NK-92 (cell line): Measurements from ENCODE around the gene SP2.
A peak's percentile ranks its signal among the peaks of the same experiment; 100 is the strongest.
"Not testable (repeated sequence)": the region's sequence is repeated elsewhere in the genome, so short reads cannot be mapped to it uniquely, and the experiment has no call there.

Experiments used
- DNase-seq: peaks from one replicate; lab custom pipeline; 2025; ENCODE audit not compliant: unreplicated experiment; lab: John Stamatoyannopoulos, UW

SP2 gene

GRCh38 chr17:47918006-47918405, 22.0 kb downstream of the SP2 start:
- DNase-seq = no peak

DNA sequence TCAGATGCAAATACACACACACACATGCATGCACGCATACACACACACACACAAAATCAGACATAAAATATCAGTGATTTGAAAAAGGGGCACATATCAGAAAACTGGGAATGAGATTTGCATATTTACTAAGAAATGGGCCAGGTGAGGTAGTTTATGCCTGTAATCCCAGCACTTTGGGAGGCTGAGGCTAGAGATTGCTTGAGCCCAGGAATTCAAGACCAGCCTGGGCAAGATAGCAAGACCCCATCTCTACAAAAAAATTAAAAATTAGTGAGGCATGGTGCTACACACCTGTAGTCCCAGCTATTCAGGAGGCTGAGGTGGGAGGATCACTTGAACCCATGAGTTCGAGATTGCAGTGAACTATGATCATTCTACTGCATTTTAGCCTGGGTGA, 23.0 kb downstream of the SP2 start:
- no peak for DNase-seq

DNA sequence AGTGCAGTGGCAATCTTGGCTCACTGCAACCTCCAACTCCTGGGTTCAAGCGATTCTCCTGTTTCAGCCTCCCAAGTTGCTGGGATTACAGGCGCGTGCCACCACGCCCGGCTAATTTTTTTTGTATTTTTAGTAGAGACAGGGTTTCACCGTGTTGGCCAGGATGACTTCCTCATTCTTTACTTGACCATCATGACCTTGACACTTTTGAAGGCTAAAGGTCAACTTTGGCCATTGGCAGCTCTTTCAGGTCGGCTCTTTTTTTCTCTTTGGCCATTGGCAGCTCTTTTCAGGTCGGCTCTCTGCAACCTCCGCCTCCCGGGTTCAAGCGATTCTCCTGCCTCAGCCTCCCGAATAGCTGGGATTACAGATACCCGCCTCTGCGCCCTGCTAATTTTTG, 23.9 kb downstream of the SP2 start:
- not testable (repeated sequence) for DNase-seq

- no peak for DNase-seq
Observed at GRCh38 chr17:47924785-47925677, 29.0 kb downstream of the SP2 start.

GRCh38 chr17:47925678-47925988, 29.6 kb downstream of the SP2 start:
- no peak for DNase-seq

- no peak for DNase-seq
Observed at GRCh38 chr17:47927821-47928400, 31.9 kb downstream of the SP2 start.

DNA sequence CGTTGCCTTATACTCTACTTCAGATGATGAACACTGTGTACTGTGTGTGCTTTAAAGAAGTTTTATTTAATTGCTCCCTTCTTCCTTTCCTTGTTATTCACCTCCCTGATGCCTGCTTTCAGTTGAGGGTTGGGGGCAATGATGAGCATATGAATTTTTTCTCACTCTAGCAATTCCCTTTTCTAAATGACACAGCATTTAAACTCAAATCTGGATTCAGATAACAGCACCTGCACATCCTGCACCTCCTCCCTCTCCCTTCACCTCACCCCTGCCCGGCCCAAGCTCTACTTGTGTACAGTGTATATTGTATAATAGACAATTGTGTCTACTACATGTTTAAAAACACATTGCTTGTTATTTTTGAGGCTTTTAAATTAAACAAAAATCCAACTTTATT, 32.4 kb downstream of the SP2 start:
- no peak for DNase-seq

- DNase-seq = no peak
Observed at GRCh38 chr17:47929218-47930000, 33.4 kb downstream of the SP2 start.

DNA sequence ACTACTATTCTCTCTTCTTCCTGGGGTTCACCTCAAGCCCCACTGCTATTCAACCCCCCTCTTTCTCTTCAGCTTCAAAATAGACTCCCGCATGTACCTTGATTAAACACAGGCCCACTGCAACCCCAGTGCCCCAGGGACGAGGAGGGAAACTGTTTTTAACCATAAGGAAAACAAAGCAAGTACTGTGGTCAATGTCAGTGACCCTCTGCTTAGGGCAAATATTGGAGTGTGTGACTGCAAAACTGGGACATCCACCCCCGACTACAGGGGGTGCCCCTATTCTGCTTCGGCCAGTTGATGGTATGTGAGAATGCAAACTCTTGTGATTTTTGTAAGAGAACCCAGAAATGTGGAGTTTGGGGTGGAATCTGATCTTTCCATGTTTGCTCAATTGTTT, 35.8 kb downstream of the SP2 start:
- no peak for DNase-seq

- no peak for DNase-seq
Observed at GRCh38 chr17:47934856-47935255, 38.8 kb downstream of the SP2 start.

- DNase-seq = not testable (repeated sequence)
Observed at GRCh38 chr17:47935468-47935867, 39.4 kb downstream of the SP2 start.

DNA sequence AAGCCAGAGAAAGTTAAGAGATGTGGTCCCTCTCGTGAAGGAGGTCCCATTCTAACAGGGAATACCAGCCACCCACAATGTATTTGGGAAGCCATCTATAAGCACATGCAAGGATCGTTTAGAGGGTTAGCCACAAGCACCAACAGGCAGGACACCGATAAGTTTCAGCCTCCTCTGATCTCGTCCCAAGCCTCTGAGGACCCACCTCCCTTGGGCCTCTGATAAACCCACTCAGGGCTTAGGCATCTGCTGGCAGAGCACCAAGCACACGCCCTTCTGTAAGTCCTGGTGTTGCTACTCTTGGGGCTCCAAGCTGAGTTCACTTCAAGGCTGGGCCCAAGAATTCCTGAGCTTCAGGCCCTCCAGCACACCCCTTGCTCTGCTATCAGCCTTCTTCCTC, 39.9 kb downstream of the SP2 start:
- no peak for DNase-seq

DNA sequence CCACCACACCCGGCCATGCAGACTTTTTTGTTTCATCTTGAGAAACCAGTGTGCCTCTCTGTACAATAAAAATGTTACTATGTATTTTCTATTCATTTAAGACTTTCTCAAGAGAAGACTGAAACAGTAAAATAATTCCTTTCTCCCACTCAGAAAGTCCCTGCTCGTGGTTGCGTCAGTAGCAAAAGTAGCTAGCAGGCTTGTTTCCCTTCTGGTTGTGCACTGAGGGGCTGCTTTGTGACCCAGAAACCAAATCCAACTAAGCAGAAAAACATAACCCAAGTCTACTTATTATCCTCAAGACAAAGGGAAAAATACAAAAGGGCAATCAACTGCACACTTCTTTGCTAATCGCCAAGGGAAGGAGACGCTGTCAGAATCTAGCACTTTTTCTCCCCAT, 41.9 kb downstream of the SP2 start:
- no peak for DNase-seq

DNA sequence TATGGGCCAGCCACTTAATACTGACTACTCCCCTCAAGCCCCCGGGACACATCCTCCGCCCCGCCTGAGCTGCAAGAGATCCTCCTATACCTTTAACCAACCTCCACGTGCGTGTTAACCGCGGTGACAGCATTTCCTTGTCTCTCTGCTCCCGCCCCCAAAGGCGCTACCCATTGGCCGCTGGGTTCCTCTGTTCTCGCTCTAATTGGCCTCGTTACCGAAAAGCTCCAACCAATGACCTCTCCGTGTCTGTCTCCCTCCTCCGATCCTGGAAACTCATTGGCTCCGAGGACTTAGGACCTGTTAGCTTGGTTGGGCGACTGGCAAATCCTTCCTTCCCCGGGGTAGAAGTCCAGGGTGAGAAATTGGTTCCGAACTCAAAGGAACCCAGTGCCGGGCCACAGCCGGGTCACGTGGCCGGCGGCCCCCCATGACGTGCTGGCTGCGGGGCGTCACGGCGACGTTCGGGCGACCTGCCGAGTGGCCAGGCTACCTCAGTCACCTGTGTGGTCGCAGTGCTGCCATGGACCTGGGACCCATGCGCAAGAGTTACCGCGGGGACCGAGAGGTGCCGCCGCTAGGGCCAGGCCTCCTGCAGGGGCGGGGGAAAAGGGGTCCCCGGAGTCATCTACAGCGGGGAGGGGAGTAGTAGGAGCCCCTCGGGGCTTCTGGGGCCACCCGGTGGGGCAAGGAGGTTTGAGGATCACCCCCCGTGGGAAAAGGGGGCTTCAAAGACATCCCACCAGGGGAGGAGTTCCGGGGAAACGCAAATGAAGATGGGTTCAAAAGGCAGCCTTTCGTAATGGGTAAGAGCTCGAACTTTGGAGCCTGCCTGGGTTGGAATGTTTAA, 45.4 kb downstream of the SP2 start, which contains the start of gene PNPO:
TSS of gene PNPO (plus strand) at position 326 of the 850 bp plus-strand sequence. CDS start at position 431, 105 bp downstream.
- DNase-seq = peak; percentile 86

DNA sequence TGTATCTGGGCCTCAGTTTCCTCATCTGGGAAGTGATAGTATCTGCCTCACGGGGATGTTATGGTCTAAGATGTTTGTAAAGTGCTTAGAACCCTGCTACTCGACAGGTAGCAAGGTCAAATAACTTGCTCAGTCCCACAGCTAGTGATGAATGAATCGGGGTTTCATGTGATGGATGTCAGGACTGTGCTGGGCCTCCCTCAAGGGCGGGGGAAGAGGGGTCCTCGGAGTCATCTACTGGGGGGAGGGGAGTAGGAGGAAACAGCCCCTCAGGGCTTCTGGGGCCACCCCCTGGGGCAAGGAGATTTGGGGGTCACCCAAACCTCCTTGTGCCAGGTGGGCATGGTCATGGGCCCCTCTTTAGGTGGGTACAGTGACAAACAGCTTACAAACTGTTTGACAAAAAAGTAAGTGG, 46.1 kb downstream of the SP2 start:
- no peak for DNase-seq

- DNase-seq = no peak
Observed at GRCh38 chr17:47942568-47942967, 46.5 kb downstream of the SP2 start.

DNA sequence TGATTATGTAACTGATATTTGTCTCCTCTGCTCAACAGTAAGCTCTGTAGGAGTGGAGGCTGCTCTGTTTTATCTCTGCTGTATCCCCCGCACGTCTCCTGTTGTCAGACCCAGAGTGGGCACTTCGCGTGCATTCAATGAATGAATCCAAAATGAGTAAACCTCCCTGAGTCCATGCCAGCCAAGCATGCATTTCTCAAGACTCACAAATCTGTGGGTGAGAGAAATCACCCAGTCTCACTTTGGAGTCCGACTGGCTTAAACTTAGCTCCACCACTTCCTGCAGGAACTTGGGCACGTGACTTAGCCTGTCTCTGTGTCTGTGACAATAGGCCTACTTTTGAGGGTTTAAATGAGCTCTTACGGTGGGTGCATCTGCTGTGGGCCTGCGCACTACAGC, 49.0 kb downstream of the SP2 start:
- DNase-seq = no peak

DNA sequence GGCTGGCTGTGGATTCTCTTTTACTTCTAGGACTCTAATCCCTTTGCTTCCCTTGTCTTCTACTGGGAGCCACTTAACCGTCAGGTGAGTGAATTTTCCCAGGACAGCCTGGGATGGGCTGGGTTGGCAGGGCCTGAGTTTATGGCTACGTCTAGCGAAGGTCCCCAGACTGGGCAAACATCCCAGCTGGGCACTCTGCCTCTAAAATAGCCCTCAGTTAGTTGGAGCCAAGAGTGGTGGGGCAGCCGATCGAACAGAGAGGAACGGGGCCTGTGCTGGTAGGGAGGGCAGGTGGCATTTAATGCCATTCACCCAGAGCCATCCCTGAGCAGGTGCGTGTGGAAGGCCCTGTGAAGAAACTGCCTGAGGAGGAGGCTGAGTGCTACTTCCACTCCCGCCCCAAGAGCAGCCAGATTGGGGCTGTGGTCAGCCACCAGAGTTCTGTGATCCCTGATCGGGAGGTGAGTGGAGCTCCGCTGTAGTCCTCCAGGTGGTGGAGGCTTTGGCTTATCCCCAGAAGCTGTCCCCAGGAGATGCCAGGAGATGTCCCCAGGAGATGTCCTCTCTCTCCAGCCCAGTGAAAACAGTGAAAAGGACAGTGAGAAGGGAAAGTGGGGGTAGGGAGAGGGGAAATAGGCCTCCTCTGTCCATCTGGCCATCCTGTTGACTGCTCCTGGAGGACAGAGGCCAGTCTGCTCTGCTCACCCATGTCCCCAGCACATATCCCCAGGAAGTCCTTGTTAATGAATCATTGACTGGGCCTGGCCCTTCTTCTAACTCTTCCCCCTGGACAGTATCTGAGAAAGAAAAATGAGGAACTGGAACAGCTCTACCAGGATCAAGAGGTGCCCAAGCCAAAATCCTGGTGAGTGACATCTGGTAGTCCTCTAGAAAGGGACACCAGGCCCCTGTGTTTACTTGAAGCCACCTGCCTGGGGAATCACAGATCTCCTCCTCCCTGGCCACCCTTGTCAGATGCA, 49.8 kb downstream of the SP2 start:
- DNase-seq = no peak

DNA sequence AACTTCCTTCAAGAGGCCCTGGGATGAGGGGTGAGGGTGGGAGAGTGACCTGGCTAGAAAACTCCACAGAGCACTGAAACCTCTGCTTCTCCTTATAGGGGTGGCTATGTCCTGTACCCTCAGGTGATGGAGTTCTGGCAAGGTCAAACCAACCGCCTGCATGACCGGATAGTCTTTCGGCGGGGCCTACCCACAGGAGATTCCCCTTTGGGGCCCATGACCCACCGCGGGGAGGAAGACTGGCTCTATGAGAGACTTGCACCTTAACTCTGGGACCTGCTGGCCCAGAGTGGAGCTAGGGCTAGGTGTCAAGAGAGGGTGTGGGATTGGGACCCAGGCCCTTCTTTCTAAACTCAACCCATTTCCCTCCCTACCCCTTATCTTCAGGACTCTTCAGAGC, 50.5 kb downstream of the SP2 start:
- no peak for DNase-seq

GRCh38 chr17:47946929-47947397, 50.9 kb downstream of the SP2 start:
- DNase-seq = no peak
